HL-60 (cell line): ENCODE data around the gene PCP2.

Experiments used
- DNase-seq, 2 experiments: peaks; one replicate each; pipeline ENCODE4 v3.0.0-alpha.2; 2010 to 2020; ENCODE audit warnings: low read depth in 1 of 2, low spot score in 1 of 2
- H3K27ac ChIP-seq: fragments of 250-450 bp; sonication (Bioruptor Pico); replicated peaks from 2 replicates; pipeline ENCODE4 v1.5.1; 2020; ENCODE audit warnings: mild to moderate bottlenecking, moderate library complexity
- H3K27me3 ChIP-seq: fragments of 250-450 bp; sonication (Bioruptor Pico); 2 replicates; pipeline ENCODE4 v1.5.1; 2021; ENCODE audit warnings: mild to moderate bottlenecking, moderate library complexity; ENCODE audit not compliant: insufficient read depth, poor library complexity, severe bottlenecking
- H3K4me3 ChIP-seq: replicated peaks from 2 replicates; pipeline ENCODE4 v1.5.1; 2011; ENCODE audit warnings: mild to moderate bottlenecking, control low read depth, low read length; ENCODE audit not compliant: insufficient read depth
- CTCF ChIP-seq: IDR thresholded peaks from one replicate; pipeline ENCODE4 v1.5.1; 2011; ENCODE audit warnings: low read length, control low read depth, inconsistent platforms; ENCODE audit not compliant: insufficient read depth
- GABPA ChIP-seq: IDR thresholded peaks from 2 replicates; pipeline ENCODE4 v1.6.1; 2012; ENCODE audit warnings: low read depth
- POLR2AphosphoS5 ChIP-seq: IDR thresholded peaks from 2 replicates; pipeline ENCODE4 v1.6.1; 2012; ENCODE audit warnings: low read depth
- REST ChIP-seq: IDR thresholded peaks from 2 replicates; pipeline ENCODE4 v1.6.1; 2012; ENCODE audit warnings: low read depth; ENCODE audit not compliant: insufficient replicate concordance
- SPI1 ChIP-seq: IDR thresholded peaks from 2 replicates; pipeline ENCODE4 v1.6.1; 2012; ENCODE audit warnings: low read depth, mild to moderate bottlenecking, borderline replicate concordance

The PCP2 gene

GRCh38 chr19:7652061-7652641 lies 18.6 kb upstream of the PCP2 start:
- H3K27ac ChIP-seq = peak overlapping the region; percentile 75
- H3K27me3 ChIP-seq = no peaks in the 10 kb centered on the region
- peak; percentile 88 for TF ChIP-seq CTCF
- no peak for TF ChIP-seq REST
- peak; percentile 68 for TF ChIP-seq POLR2AphosphoS5
- no peak for TF ChIP-seq SPI1
- H3K4me3 ChIP-seq = no peak overlapping the region
- peak; percentile 97 to 98 for DNase-seq

GRCh38 chr19:7650148-7650547 lies 16.6 kb upstream of the PCP2 start:
- no peak for DNase-seq
- H3K27ac ChIP-seq = no peak overlapping the region
- no peak overlapping the region for H3K4me3 ChIP-seq
- no peaks in the 10 kb centered on the region for H3K27me3 ChIP-seq
- TF ChIP-seq REST (no peak), SPI1 (no peak), CTCF (no peak), GABPA (no peak), POLR2AphosphoS5 (no peak)

GRCh38 chr19:7648265-7649014 lies 14.9 kb upstream of the PCP2 start:
- TF ChIP-seq POLR2AphosphoS5 (no peak; the same call in 1 of the 2 replicates), SPI1 (no peak), GABPA (no peak), CTCF (no peak), REST (no peak)
- Histone ChIP-seq H3K27me3 (no peaks in the 10 kb centered on the region), H3K27ac (no peak overlapping the region), H3K4me3 (no peak overlapping the region)
- DNase-seq = no peak
